CD4-positive, alpha-beta T cell (primary cell): ENCODE results near the gene ZNF337. TPM values are rescaled to one million over a fixed set of nuclear protein-coding genes. Genes with fewer than 3 reads are reported as not detected.

Source experiments
- ATAC-seq: fragments of 200-7000 bp; cut with Tn5 transposase; one replicate; pipeline ENCODE4 v1.10.0; 2022; ENCODE audit warnings: mild to moderate bottlenecking; ENCODE audit not compliant: poor library complexity
- CTCF ChIA-PET: fragments of 350-600 bp; sonication (Branson Sonifier 250); formaldehyde crosslinking; loops from one replicate; lab custom pipeline; 2021; ENCODE audit warnings: antibody characterized with exemption, inconsistent platforms; lab: Charles Lee
- POLR2A ChIA-PET: fragments of 350-600 bp; sonication (Branson Sonifier 250); formaldehyde crosslinking; loops from one replicate; lab custom pipeline; 2021; ENCODE audit warnings: antibody characterized with exemption, inconsistent platforms; lab: Charles Lee
- DNase-seq, 14 experiments: peaks; one replicate each; pipeline ENCODE4 v3.0.0-alpha.2; 2013 to 2020; ENCODE audit warnings: mixed read lengths in 2 of 14
- H3K27ac ChIP-seq, 2 donors: one replicate each; pipeline versions ENCODE4 v1.5.1 to v1.7.0; 2013; ENCODE audit warnings: low read length in 2 of 2, low read depth in 1 of 2, mild to moderate bottlenecking in 1 of 2
- H3K27me3 ChIP-seq, 2 experiments: 1 replicate in 1 of 2; 2 replicates in 1 of 2; pipeline versions ENCODE4 v1.6.1 to v1.7.0; 2013; ENCODE audit warnings: low read length in 2 of 2, control low read depth in 1 of 2, mild to moderate bottlenecking in 1 of 2, moderate library complexity in 1 of 2; ENCODE audit not compliant: insufficient read depth in 2 of 2, control insufficient read depth in 1 of 2
- H3K36me3 ChIP-seq: one replicate; pipeline ENCODE4 v1.6.1; 2013; ENCODE audit warnings: low read length, control low read depth; ENCODE audit not compliant: insufficient read depth
- H3K4me1 ChIP-seq: one replicate; pipeline ENCODE4 v1.6.1; 2013; ENCODE audit warnings: low read length, control low read depth; ENCODE audit not compliant: insufficient read depth
- H3K4me3 ChIP-seq: one replicate; pipeline ENCODE4 v1.5.1; 2013; ENCODE audit warnings: mild to moderate bottlenecking, low read length, moderate library complexity
- H3K9me3 ChIP-seq, 2 experiments: 1 replicate in 1 of 2; 2 replicates in 1 of 2; pipeline versions ENCODE4 v1.6.1 to v1.7.0; 2013; ENCODE audit warnings: low read length in 2 of 2, mild to moderate bottlenecking in 2 of 2, control low read depth in 1 of 2, moderate library complexity in 1 of 2; ENCODE audit not compliant: control insufficient read depth in 1 of 2, insufficient read depth in 1 of 2
- H3K27ac Mint-ChIP-seq: one replicate; pipeline ENCODE4 v1.8.0; 2020; ENCODE audit warnings: mixed read lengths
- H3K27me3 Mint-ChIP-seq: one replicate; pipeline ENCODE4 v1.8.0; 2021; ENCODE audit warnings: mixed read lengths
- H3K36me3 Mint-ChIP-seq: one replicate; pipeline ENCODE4 v1.8.0; 2021; ENCODE audit warnings: low read depth, mixed read lengths
- H3K4me1 Mint-ChIP-seq: one replicate; pipeline ENCODE4 v1.8.0; 2021; ENCODE audit warnings: low read depth, mixed read lengths
- H3K4me3 Mint-ChIP-seq: one replicate; pipeline ENCODE4 v1.8.0; 2020; ENCODE audit warnings: mild to moderate bottlenecking, mixed read lengths
- H3K9me3 Mint-ChIP-seq: one replicate; pipeline ENCODE4 v1.8.0; 2020; ENCODE audit warnings: mixed read lengths
- CTCF ChIP-seq: fragments of 200-600 bp; IDR thresholded peaks from one replicate; pipeline ENCODE4 v1.8.0; 2022; ENCODE audit warnings: antibody characterized with exemption, mild to moderate bottlenecking
- intact Hi-C, 2 experiments: fragments of 100-400 bp; cut with DNase I in 1 of 2; cut with micrococcal nuclease in 1 of 2; formaldehyde crosslinking; loops; one replicate each; pipeline versions ENCODE4 v1.15.1 to v1.9.0; 2023 to 2025; cut with DNase I, micrococcal nuclease
- total RNA-seq, 174 experiments: library from RNA in 2 of 174; stranded (reverse) in 2 of 174; gene quantifications; one replicate each; pipeline ENCODE4 v1.2.3 and lab custom pipeline; 2021 to 2026

Gene ZNF337
- total RNA-seq, 2 experiments from 2014 or later = 17.9 to 18.1 TPM

- ChIA-PET CTCF (no interaction called here), POLR2A (no interaction called here)
- no peak overlapping the region for H3K27ac Mint-ChIP-seq
- no peak overlapping the region for H3K27ac ChIP-seq
- H3K4me1 Mint-ChIP-seq = no peaks in the 10 kb centered on the region
- peaks cover 57% of the 10 kb centered on the region for H3K36me3 ChIP-seq
- no peaks in the 10 kb centered on the region for H3K9me3 Mint-ChIP-seq
- no peaks in the 10 kb centered on the region for H3K4me1 ChIP-seq
- ATAC-seq = no peak
- intact Hi-C loops = no loop called here
- DNase-seq = no peak
- H3K4me3 ChIP-seq = no peak overlapping the region
- H3K36me3 Mint-ChIP-seq = peaks cover 82% of the 10 kb centered on the region
- no peak overlapping the region for H3K4me3 Mint-ChIP-seq
- H3K27me3 Mint-ChIP-seq = no peaks in the 10 kb centered on the region
- H3K27me3 ChIP-seq = no peaks in the 10 kb centered on the region
- no peak for TF ChIP-seq CTCF
- H3K9me3 ChIP-seq = no peaks in the 10 kb centered on the region
Observed at GRCh38 chr20:25676164-25676809, 20.4 kb downstream of the ZNF337 start.

DNA sequence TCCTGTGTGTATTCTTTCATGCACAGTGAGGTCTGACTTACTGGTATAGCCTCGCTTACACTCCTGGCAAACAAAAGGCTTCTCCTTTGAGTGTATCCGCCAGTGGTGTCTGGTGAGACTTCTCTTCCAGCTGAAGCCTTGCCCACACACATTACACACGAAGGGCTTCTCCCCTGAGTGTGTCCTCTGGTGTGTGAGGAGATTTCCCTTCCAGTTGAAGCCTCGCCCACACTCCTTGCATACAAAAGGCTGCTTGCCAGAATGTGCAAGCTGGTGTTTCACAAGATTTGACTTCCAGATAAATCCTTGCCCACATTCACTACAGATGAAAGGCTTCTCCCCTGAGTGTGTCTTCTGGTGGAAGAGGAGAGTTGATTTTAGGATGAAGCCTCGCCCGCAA, 21.5 kb downstream of the ZNF337 start:
- TF ChIP-seq CTCF = no peak
- Histone ChIP-seq H3K4me3 (no peak overlapping the region), H3K27ac (no peak overlapping the region), H3K4me1 (no peaks in the 10 kb centered on the region), H3K9me3 (peaks cover 0 to under 1% of the 10 kb centered on the region in 2 experiments), H3K36me3 (peaks cover 52% of the 10 kb centered on the region), H3K27me3 (no peaks in the 10 kb centered on the region)
- H3K9me3 Mint-ChIP-seq = no peaks in the 10 kb centered on the region
- DNase-seq (no peak), ATAC-seq (no peak)
- H3K36me3 Mint-ChIP-seq = peaks cover 74% of the 10 kb centered on the region
- no peaks in the 10 kb centered on the region for H3K4me1 Mint-ChIP-seq
- H3K27ac Mint-ChIP-seq = no peak overlapping the region
- H3K27me3 Mint-ChIP-seq = no peaks in the 10 kb centered on the region
- intact Hi-C loops = no loop called here
- no peak overlapping the region for H3K4me3 Mint-ChIP-seq
- ChIA-PET CTCF (no interaction called here), POLR2A (no interaction called here)

- intact Hi-C loops = no loop called here
- peaks cover 50% of the 10 kb centered on the region for H3K36me3 Mint-ChIP-seq
- H3K27me3 ChIP-seq = no peaks in the 10 kb centered on the region
- H3K27ac Mint-ChIP-seq = no peak overlapping the region
- H3K4me3 ChIP-seq = no peak overlapping the region
- ATAC-seq = no peak
- TF ChIP-seq CTCF = no peak
- no peak overlapping the region for H3K4me3 Mint-ChIP-seq
- H3K4me1 Mint-ChIP-seq = no peaks in the 10 kb centered on the region
- H3K9me3 ChIP-seq = peaks cover 0 to 3% of the 10 kb centered on the region in 2 experiments
- no peak for DNase-seq
- CTCF ChIA-PET = no interaction called here
- H3K4me1 ChIP-seq = no peaks in the 10 kb centered on the region
- no peaks in the 10 kb centered on the region for H3K9me3 Mint-ChIP-seq
- POLR2A ChIA-PET = no interaction called here
- H3K36me3 ChIP-seq = peaks cover 39% of the 10 kb centered on the region
- H3K27ac ChIP-seq = no peak overlapping the region
- no peaks in the 10 kb centered on the region for H3K27me3 Mint-ChIP-seq
Observed at GRCh38 chr20:25672659-25673235, 23.9 kb downstream of the ZNF337 start.
